RWPE1 (cell line): ENCODE data around the gene TOMM20.

Experiments
- CTCF ChIA-PET: fragments of 350-600 bp; sonication (Branson Sonifier 250); formaldehyde crosslinking; extraction: SDS; loops from one replicate; lab custom pipeline; 2021; lab: Yijun Ruan, JAX
- POLR2A ChIA-PET: fragments of 400-600 bp; formaldehyde crosslinking; extraction: SDS; loops from one replicate; lab custom pipeline; 2020; ENCODE audit warnings: antibody characterized with exemption; ENCODE audit not compliant: low non-redundant PET; lab: Yijun Ruan, JAX
- DNase-seq: peaks from one replicate; pipeline ENCODE4 v3.0.0; 2012; ENCODE audit warnings: low spot score
- H3K27ac ChIP-seq: fragments of 450-650 bp; 2 replicates; pipeline ENCODE4 v1.5.1; 2017
- CTCF ChIP-seq: fragments of 450-650 bp; conservative IDR thresholded peaks from 2 replicates; pipeline ENCODE4 v1.5.1; 2017; ENCODE audit warnings: low read depth, mild to moderate bottlenecking

The TOMM20 gene

GRCh38 chr1:235069577-235070563 is 58.8 kb downstream of the TOMM20 start:
- ChIA-PET POLR2A (no interaction called here), CTCF (interaction anchor here (0.7 to 1.3 kb wide), 2 partner anchors 14 to 168 kb away, joined by 4 to 6 read pairs; no protein-coding TSS in a partner anchor)
- peak overlapping the region; percentile 98 for H3K27ac ChIP-seq
- peak; percentile 79 for DNase-seq
- no peak for TF ChIP-seq CTCF

- DNase-seq: no peak
- no peak for TF ChIP-seq CTCF
- POLR2A ChIA-PET: no interaction called here
- peak overlapping the region; percentile 98 for H3K27ac ChIP-seq
- CTCF ChIA-PET: interaction anchor here (0.7 to 1.3 kb wide), 2 partner anchors 14 to 167 kb away, joined by 4 to 6 read pairs; no protein-coding TSS in a partner anchor
Observed at GRCh38 chr1:235069176-235069575, 59.5 kb downstream of the TOMM20 start.

- DNase-seq: peak; percentile 86
- peak overlapping the region; percentile 98 for H3K27ac ChIP-seq
- ChIA-PET CTCF (interaction anchor here (0.6 to 2.6 kb wide), 6 partner anchors 9 to 1988 kb away, joined by 3 to 15 read pairs (median 4); no protein-coding TSS in a partner anchor), POLR2A (interaction anchor here (0.9 kb wide), 1 partner anchor 458 kb away, joined by 4 read pairs; the partner anchor contains the start of gene IRF2BP2)
- no peak for TF ChIP-seq CTCF
Observed at GRCh38 chr1:235068158-235069121, 60.2 kb downstream of the TOMM20 start.

- H3K27ac ChIP-seq: peak overlapping the region; percentile 98
- TF ChIP-seq CTCF: no peak
- ChIA-PET CTCF (interaction anchor here (0.6 to 2.6 kb wide), 6 partner anchors 10 to 1987 kb away, joined by 3 to 15 read pairs (median 3); no protein-coding TSS in a partner anchor), POLR2A (interaction anchor here (0.9 kb wide), 1 partner anchor 458 kb away, joined by 4 read pairs; the partner anchor contains the start of gene IRF2BP2)
- peak; percentile 88 for DNase-seq
Observed at GRCh38 chr1:235067396-235068157, 61.1 kb downstream of the TOMM20 start.

GRCh38 chr1:235063068-235063765 is 65.4 kb downstream of the TOMM20 start:
- DNase-seq: no peak
- peak overlapping the region; percentile 39 for H3K27ac ChIP-seq
- CTCF ChIA-PET: no interaction called here
- POLR2A ChIA-PET: no interaction called here
- TF ChIP-seq CTCF: no peak
